Astrocyte (in vitro differentiated cells and primary cell): Measurements from ENCODE around the gene PRRC2B.

Experiments used
- CTCF ChIP-seq: IDR thresholded peaks from 2 replicates; pipeline ENCODE4 v1.5.1; 2011; ENCODE audit warnings: low read depth, mild to moderate bottlenecking, inconsistent platforms, low read length, moderate library complexity; ENCODE audit not compliant: insufficient read depth
- EZH2 ChIP-seq: IDR thresholded peaks from 2 replicates; pipeline ENCODE4 v1.6.1; 2012; ENCODE audit warnings: mild to moderate bottlenecking, low read length, inconsistent platforms; ENCODE audit not compliant: insufficient read depth

- TF ChIP-seq CTCF (no peak), EZH2 (no peak)
Measured at GRCh38 chr9:131402073-131402472, 8.2 kb downstream of the PRRC2B start.
